WTC11 (cell line): Measurements from ENCODE around the gene ZNF264. TPM values are rescaled to one million over a fixed set of nuclear protein-coding genes. Genes with fewer than 3 reads are reported as not detected.

ENCODE experiments used
- ATAC-seq: fragments of 200-7000 bp; cut with Tn5 transposase; 2 replicates; pipeline ENCODE4 v1.10.0; 2021; ENCODE audit warnings: mild to moderate bottlenecking, moderate library complexity
- CTCF ChIA-PET: fragments of 300-600 bp; sonication (Branson Sonifier 250); formaldehyde crosslinking; loops from one replicate; lab custom pipeline; 2021; ENCODE audit warnings: antibody characterized with exemption; lab: Charles Lee
- POLR2A ChIA-PET: fragments of 350-600 bp; sonication (Branson Sonifier 250); formaldehyde crosslinking; loops from one replicate; lab custom pipeline; 2021; ENCODE audit warnings: antibody characterized with exemption; lab: Charles Lee
- DNase-seq: peaks from one replicate; pipeline ENCODE4 v3.0.0; 2021; ENCODE audit warnings: low spot score
- H3K27ac Mint-ChIP-seq: 2 replicates; pipeline ENCODE4 v1.8.0; 2021; ENCODE audit warnings: mixed read lengths
- H3K27me3 Mint-ChIP-seq: 2 replicates; pipeline ENCODE4 v1.8.0; 2021; ENCODE audit warnings: low read depth, mild to moderate bottlenecking, moderate library complexity, mixed read lengths
- H3K36me3 Mint-ChIP-seq: 2 replicates; pipeline ENCODE4 v1.8.0; 2021; ENCODE audit warnings: mixed read lengths
- H3K4me1 Mint-ChIP-seq: 2 replicates; pipeline ENCODE4 v1.8.0; 2022; ENCODE audit warnings: mixed read lengths
- H3K4me3 Mint-ChIP-seq: 2 replicates; pipeline ENCODE4 v1.8.0; 2021; ENCODE audit warnings: mild to moderate bottlenecking, moderate library complexity, mixed read lengths
- H3K9me3 Mint-ChIP-seq: 2 replicates; pipeline ENCODE4 v1.8.0; 2021; ENCODE audit warnings: mixed read lengths
- CBFB ChIP-seq: sonication (generic); formaldehyde crosslinking; IDR thresholded peaks from 2 replicates; pipeline ENCODE4 v1.8.1; 2022; ENCODE audit warnings: mild to moderate bottlenecking, low read depth, missing genetic modification reagents
- EMX1 ChIP-seq: fragments of 250-450 bp; sonication (Bioruptor Pico); IDR thresholded peaks from 2 replicates; pipeline ENCODE4 v1.8.0; 2021; ENCODE audit warnings: mild to moderate bottlenecking
- ESRRA ChIP-seq: sonication (generic); formaldehyde crosslinking; IDR thresholded peaks from 2 replicates; pipeline ENCODE4 v1.8.1; 2022; ENCODE audit warnings: mild to moderate bottlenecking, missing genetic modification reagents, borderline replicate concordance
- JAZF1 ChIP-seq: fragments of 250-450 bp; sonication (Bioruptor Pico); IDR thresholded peaks from 2 replicates; pipeline ENCODE4 v1.9.0; 2021; ENCODE audit warnings: moderate library complexity, mild to moderate bottlenecking, inconsistent platforms
- OVOL2 ChIP-seq: fragments of 250-450 bp; sonication (Bioruptor Pico); IDR thresholded peaks from 2 replicates; pipeline ENCODE4 v1.9.0; 2021; ENCODE audit warnings: mild to moderate bottlenecking, borderline replicate concordance
- SMAD3 ChIP-seq: sonication (generic); formaldehyde crosslinking; IDR thresholded peaks from 2 replicates; pipeline ENCODE4 v1.8.0; 2022; ENCODE audit warnings: missing genetic modification reagents, mild to moderate bottlenecking, borderline replicate concordance
- SMAD4 ChIP-seq: sonication (generic); formaldehyde crosslinking; IDR thresholded peaks from 2 replicates; pipeline ENCODE4 v1.8.0; 2022; ENCODE audit warnings: mild to moderate bottlenecking, missing genetic modification reagents
- SP1 ChIP-seq: sonication (generic); formaldehyde crosslinking; conservative IDR thresholded peaks from 2 replicates; pipeline ENCODE4 v1.8.1; 2022; ENCODE audit warnings: missing genetic modification reagents
- TCF7 ChIP-seq: sonication (generic); formaldehyde crosslinking; IDR thresholded peaks from 2 replicates; pipeline ENCODE4 v1.8.0; 2022; ENCODE audit warnings: mild to moderate bottlenecking, low read depth, missing genetic modification reagents, moderate library complexity
- ZNF121 ChIP-seq: sonication (generic); formaldehyde crosslinking; IDR thresholded peaks from 2 replicates; pipeline ENCODE4 v1.8.0; 2023; ENCODE audit warnings: missing genetic modification reagents
- ZNF138 ChIP-seq: sonication (generic); formaldehyde crosslinking; conservative IDR thresholded peaks from 2 replicates; pipeline ENCODE4 v1.8.1; 2022; ENCODE audit warnings: mild to moderate bottlenecking, moderate library complexity, missing genetic modification reagents
- total RNA-seq: library from RNA; stranded (reverse); gene quantifications from 3 replicates; pipeline ENCODE4 v1.2.3, GENCODE V29; 2021
- TF ChIP-seq, protein P1 (sequence below): fragments of 200-600 bp; IDR thresholded peaks from 2 replicates; pipeline ENCODE4 v1.8.0; 2022; ENCODE audit warnings: antibody characterized with exemption
- TF ChIP-seq, protein P2 (sequence below): sonication (generic); formaldehyde crosslinking; IDR thresholded peaks from 2 replicates; pipeline ENCODE4 v1.8.1; 2023; ENCODE audit warnings: mild to moderate bottlenecking, moderate library complexity, missing genetic modification reagents
- TF ChIP-seq, protein P3 (sequence below): sonication (generic); formaldehyde crosslinking; IDR thresholded peaks from 2 replicates; pipeline ENCODE4 v1.8.1; 2023; ENCODE audit warnings: mild to moderate bottlenecking, missing genetic modification reagents, moderate library complexity
- TF ChIP-seq, protein P4 (sequence below): fragments of 250-450 bp; sonication (Bioruptor Pico); conservative IDR thresholded peaks from 2 replicates; pipeline ENCODE4 v1.9.0; 2021; ENCODE audit warnings: mild to moderate bottlenecking
- TF ChIP-seq, protein P5 (sequence below): sonication (generic); formaldehyde crosslinking; IDR thresholded peaks from 2 replicates; pipeline ENCODE4 v1.8.0; 2022; ENCODE audit warnings: mild to moderate bottlenecking, missing genetic modification reagents
- TF ChIP-seq, protein P6 (sequence below): sonication (generic); formaldehyde crosslinking; IDR thresholded peaks from 2 replicates; pipeline ENCODE4 v1.8.0; 2022; ENCODE audit warnings: mild to moderate bottlenecking, missing genetic modification reagents
- TF ChIP-seq, protein P7 (sequence below): fragments of 250-450 bp; sonication (Bioruptor Pico); IDR thresholded peaks from 2 replicates; pipeline ENCODE4 v1.9.0; 2021; ENCODE audit warnings: moderate library complexity, mild to moderate bottlenecking, inconsistent platforms, borderline replicate concordance
- TF ChIP-seq, protein P8 (sequence below): sonication (generic); formaldehyde crosslinking; IDR thresholded peaks from 2 replicates; pipeline ENCODE4 v1.8.1; 2023; ENCODE audit warnings: mild to moderate bottlenecking, missing genetic modification reagents
- TF ChIP-seq, protein P9 (sequence below): fragments of 250-450 bp; sonication (Bioruptor Pico); IDR thresholded peaks from 2 replicates; pipeline ENCODE4 v1.9.0; 2021; ENCODE audit warnings: mild to moderate bottlenecking

ZNF264 gene
- total RNA-seq, 1 experiment from 2014 or later: 27.0 TPM

DNA sequence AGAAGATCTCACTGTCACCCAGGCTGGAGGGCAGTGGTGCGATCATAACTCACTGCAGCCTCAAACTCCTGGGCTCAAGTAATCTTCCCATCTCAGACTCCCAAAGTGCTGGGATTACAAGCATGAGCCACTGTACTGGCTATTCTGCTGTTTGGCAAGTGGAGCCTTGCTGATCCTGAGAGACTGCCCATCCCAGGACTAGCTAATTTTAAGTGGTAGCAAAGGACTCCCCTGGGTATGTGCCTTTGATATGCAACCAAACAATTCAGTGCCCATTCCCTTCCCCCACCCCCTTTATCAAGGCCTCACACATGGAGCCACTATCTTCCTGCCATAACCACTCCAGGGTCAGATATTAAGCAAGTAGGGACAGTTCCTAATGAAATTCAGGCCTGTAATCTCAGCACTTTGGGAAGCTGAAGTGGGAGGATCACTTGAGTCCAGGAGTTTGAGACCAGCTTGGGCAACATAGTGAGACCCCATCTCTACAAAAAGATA, 72.0 kb downstream of the ZNF264 start:
- DNase-seq (no peak), ATAC-seq (peak; percentile 77)
- no peak overlapping the region for H3K4me3 Mint-ChIP-seq
- H3K27ac Mint-ChIP-seq: no peak overlapping the region
- POLR2A ChIA-PET: interaction anchor here (0.6 kb wide), 1 partner anchor 34 kb away, joined by 6 read pairs; no protein-coding TSS in a partner anchor
- H3K36me3 Mint-ChIP-seq: no peaks in the 10 kb centered on the region
- H3K27me3 Mint-ChIP-seq: no peaks in the 10 kb centered on the region
- TF ChIP-seq OVOL2 (CRISPR knock-in tag) (no peak), JAZF1 (no peak), ZNF138 (CRISPR knock-in tag) (no peak), CBFB (CRISPR knock-in tag) (no peak), SMAD3 (CRISPR knock-in tag) (no peak), ZNF121 (CRISPR knock-in tag) (no peak), ESRRA (CRISPR knock-in tag) (no peak), SMAD4 (CRISPR knock-in tag) (no peak), TCF7 (no peak), EMX1 (CRISPR knock-in tag) (no peak)
- TF ChIP-seq, protein P1, sequence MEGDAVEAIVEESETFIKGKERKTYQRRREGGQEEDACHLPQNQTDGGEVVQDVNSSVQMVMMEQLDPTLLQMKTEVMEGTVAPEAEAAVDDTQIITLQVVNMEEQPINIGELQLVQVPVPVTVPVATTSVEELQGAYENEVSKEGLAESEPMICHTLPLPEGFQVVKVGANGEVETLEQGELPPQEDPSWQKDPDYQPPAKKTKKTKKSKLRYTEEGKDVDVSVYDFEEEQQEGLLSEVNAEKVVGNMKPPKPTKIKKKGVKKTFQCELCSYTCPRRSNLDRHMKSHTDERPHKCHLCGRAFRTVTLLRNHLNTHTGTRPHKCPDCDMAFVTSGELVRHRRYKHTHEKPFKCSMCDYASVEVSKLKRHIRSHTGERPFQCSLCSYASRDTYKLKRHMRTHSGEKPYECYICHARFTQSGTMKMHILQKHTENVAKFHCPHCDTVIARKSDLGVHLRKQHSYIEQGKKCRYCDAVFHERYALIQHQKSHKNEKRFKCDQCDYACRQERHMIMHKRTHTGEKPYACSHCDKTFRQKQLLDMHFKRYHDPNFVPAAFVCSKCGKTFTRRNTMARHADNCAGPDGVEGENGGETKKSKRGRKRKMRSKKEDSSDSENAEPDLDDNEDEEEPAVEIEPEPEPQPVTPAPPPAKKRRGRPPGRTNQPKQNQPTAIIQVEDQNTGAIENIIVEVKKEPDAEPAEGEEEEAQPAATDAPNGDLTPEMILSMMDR: no peak
- TF ChIP-seq, protein P2, sequence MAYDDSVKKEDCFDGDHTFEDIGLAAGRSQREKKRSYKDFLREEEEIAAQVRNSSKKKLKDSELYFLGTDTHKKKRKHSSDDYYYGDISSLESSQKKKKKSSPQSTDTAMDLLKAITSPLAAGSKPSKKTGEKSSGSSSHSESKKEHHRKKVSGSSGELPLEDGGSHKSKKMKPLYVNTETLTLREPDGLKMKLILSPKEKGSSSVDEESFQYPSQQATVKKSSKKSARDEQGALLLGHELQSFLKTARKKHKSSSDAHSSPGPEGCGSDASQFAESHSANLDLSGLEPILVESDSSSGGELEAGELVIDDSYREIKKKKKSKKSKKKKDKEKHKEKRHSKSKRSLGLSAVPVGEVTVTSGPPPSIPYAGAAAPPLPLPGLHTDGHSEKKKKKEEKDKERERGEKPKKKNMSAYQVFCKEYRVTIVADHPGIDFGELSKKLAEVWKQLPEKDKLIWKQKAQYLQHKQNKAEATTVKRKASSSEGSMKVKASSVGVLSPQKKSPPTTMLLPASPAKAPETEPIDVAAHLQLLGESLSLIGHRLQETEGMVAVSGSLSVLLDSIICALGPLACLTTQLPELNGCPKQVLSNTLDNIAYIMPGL: no peak
- TF ChIP-seq, protein P3, sequence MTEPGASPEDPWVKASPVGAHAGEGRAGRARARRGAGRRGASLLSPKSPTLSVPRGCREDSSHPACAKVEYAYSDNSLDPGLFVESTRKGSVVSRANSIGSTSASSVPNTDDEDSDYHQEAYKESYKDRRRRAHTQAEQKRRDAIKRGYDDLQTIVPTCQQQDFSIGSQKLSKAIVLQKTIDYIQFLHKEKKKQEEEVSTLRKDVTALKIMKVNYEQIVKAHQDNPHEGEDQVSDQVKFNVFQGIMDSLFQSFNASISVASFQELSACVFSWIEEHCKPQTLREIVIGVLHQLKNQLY: no peak
- TF ChIP-seq, protein P4, sequence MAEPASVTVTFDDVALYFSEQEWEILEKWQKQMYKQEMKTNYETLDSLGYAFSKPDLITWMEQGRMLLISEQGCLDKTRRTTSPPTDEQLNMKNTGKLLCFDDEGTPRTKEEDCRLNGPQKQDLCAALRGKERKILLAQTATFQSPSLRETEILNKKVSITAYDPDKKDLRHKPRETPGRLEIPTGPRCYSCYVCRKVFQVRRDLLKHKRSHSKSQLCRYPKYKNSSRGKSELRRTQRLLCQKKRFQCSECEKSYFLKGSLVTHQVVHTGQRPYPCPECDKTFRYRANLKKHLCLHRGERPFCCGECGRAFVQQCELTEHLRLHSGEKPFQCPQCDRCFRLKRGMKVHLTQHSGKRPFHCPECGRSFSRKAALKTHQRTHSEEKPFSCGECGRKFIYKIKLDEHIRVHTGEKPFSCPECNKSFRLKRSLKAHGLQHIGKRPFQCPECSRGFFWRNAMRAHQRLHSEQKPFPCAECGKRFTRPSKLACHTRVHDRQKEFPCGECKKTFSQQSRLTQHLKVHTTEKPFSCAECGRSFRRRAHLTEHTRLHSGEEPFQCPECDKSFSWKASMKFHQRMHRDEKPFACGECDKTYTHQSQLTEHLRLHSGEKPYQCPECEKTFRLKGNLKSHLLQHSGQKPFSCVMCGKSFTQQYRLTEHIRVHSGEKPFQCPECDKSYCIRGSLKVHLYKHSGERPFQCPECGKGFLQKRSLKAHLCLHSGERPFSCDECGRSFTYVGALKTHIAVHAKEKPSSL: no peak
- TF ChIP-seq, protein P5, sequence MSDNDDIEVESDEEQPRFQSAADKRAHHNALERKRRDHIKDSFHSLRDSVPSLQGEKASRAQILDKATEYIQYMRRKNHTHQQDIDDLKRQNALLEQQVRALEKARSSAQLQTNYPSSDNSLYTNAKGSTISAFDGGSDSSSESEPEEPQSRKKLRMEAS (CRISPR knock-in tag): no peak
- TF ChIP-seq, protein P6, sequence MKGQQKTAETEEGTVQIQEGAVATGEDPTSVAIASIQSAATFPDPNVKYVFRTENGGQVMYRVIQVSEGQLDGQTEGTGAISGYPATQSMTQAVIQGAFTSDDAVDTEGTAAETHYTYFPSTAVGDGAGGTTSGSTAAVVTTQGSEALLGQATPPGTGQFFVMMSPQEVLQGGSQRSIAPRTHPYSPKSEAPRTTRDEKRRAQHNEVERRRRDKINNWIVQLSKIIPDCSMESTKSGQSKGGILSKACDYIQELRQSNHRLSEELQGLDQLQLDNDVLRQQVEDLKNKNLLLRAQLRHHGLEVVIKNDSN: no peak
- TF ChIP-seq, protein P7, sequence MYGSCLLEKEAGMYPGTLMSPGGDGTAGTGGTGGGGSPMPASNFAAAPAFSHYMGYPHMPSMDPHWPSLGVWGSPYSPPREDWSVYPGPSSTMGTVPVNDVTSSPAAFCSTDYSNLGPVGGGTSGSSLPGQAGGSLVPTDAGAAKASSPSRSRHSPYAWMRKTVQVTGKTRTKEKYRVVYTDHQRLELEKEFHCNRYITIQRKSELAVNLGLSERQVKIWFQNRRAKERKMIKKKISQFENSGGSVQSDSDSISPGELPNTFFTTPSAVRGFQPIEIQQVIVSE: no peak
- TF ChIP-seq, all 79 proteins: peak for 0
- CTCF ChIA-PET: interaction anchor here (0.9 kb wide), 1 partner anchor 31 kb away, joined by 3 read pairs; no protein-coding TSS in a partner anchor
- Mint-ChIP-seq H3K4me1 (peaks cover 19% of the 10 kb centered on the region), H3K9me3 (no peaks in the 10 kb centered on the region)

DNA sequence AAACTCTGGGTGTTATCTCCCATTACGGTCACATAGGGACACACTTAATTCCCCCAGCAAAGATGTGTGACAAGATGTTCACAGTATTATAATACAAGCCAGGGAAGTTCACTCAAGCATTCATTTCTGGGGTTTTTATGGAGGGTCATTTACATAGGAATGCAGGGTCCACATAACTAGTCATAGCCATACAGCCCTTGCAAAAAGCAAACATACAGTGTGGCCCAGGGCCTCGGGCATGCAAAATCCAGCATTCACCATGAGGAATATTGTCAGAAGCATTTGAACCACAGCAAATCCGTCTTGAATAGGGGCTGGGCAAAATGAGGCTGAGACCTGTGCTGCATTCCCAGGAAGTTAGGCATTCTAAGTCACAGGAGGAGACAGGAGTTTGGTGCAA, 76.0 kb downstream of the ZNF264 start:
- Mint-ChIP-seq H3K9me3 (no peaks in the 10 kb centered on the region), H3K36me3 (no peaks in the 10 kb centered on the region), H3K4me3 (no peak overlapping the region), H3K27ac (peak overlapping the region; percentile 5; the same call in 1 of the 2 replicates), H3K4me1 (peaks cover 19% of the 10 kb centered on the region), H3K27me3 (no peaks in the 10 kb centered on the region; the same call in 1 of the 2 replicates)
- ChIA-PET CTCF (no interaction called here), POLR2A (no interaction called here)
- no peak for ATAC-seq
- no peak for DNase-seq
- TF ChIP-seq SP1: no peak
- TF ChIP-seq, protein P8, sequence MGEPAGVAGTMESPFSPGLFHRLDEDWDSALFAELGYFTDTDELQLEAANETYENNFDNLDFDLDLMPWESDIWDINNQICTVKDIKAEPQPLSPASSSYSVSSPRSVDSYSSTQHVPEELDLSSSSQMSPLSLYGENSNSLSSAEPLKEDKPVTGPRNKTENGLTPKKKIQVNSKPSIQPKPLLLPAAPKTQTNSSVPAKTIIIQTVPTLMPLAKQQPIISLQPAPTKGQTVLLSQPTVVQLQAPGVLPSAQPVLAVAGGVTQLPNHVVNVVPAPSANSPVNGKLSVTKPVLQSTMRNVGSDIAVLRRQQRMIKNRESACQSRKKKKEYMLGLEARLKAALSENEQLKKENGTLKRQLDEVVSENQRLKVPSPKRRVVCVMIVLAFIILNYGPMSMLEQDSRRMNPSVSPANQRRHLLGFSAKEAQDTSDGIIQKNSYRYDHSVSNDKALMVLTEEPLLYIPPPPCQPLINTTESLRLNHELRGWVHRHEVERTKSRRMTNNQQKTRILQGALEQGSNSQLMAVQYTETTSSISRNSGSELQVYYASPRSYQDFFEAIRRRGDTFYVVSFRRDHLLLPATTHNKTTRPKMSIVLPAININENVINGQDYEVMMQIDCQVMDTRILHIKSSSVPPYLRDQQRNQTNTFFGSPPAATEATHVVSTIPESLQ (CRISPR knock-in tag): no peak
- TF ChIP-seq, protein P9, sequence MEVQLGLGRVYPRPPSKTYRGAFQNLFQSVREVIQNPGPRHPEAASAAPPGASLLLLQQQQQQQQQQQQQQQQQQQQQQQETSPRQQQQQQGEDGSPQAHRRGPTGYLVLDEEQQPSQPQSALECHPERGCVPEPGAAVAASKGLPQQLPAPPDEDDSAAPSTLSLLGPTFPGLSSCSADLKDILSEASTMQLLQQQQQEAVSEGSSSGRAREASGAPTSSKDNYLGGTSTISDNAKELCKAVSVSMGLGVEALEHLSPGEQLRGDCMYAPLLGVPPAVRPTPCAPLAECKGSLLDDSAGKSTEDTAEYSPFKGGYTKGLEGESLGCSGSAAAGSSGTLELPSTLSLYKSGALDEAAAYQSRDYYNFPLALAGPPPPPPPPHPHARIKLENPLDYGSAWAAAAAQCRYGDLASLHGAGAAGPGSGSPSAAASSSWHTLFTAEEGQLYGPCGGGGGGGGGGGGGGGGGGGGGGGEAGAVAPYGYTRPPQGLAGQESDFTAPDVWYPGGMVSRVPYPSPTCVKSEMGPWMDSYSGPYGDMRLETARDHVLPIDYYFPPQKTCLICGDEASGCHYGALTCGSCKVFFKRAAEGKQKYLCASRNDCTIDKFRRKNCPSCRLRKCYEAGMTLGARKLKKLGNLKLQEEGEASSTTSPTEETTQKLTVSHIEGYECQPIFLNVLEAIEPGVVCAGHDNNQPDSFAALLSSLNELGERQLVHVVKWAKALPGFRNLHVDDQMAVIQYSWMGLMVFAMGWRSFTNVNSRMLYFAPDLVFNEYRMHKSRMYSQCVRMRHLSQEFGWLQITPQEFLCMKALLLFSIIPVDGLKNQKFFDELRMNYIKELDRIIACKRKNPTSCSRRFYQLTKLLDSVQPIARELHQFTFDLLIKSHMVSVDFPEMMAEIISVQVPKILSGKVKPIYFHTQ (CRISPR knock-in tag): no peak
